Liver (tissue), 9 donors: ENCODE results near the gene GRID1. TPM values are rescaled to one million over a fixed set of nuclear protein-coding genes. Genes with fewer than 3 reads are reported as not detected.

Source experiments
- DNase-seq: peaks from one replicate; pipeline ENCODE4 v3.0.0-alpha.2; 2017; ENCODE audit warnings: low spot score
- H3K27ac ChIP-seq, 2 donors: one replicate each; pipeline ENCODE4 v1.7.0; 2013; ENCODE audit warnings: inconsistent platforms in 2 of 2, low read length in 2 of 2, control low read depth in 1 of 2, low read depth in 1 of 2, mild to moderate bottlenecking in 1 of 2
- H3K27me3 ChIP-seq, 4 donors: one replicate each; pipeline versions ENCODE4 v1.6.1 to v1.7.0; 2013; ENCODE audit warnings: low read length in 3 of 4, inconsistent platforms in 1 of 4, mild to moderate bottlenecking in 1 of 4, moderate library complexity in 1 of 4; ENCODE audit not compliant: control insufficient read depth in 4 of 4, insufficient read depth in 4 of 4
- H3K36me3 ChIP-seq, 4 donors: one replicate each; pipeline versions ENCODE4 v1.6.1 to v1.7.0; 2013; ENCODE audit warnings: low read length in 3 of 4, mild to moderate bottlenecking in 3 of 4, low read depth in 1 of 4, moderate library complexity in 1 of 4; ENCODE audit not compliant: control insufficient read depth in 4 of 4, insufficient read depth in 3 of 4
- H3K4me1 ChIP-seq, 4 donors: one replicate each; pipeline versions ENCODE4 v1.6.1 to v1.7.0; 2013; ENCODE audit warnings: low read length in 3 of 4, mild to moderate bottlenecking in 3 of 4, moderate library complexity in 1 of 4; ENCODE audit not compliant: control insufficient read depth in 4 of 4, insufficient read depth in 4 of 4
- H3K4me3 ChIP-seq, 3 donors: one replicate each; pipeline versions ENCODE4 v1.6.1 to v1.7.0; 2013; ENCODE audit warnings: low read length in 3 of 3, control low read depth in 1 of 3, low read depth in 1 of 3, mild to moderate bottlenecking in 1 of 3
- H3K9ac ChIP-seq, 2 donors: one replicate each; pipeline ENCODE4 v1.7.0; 2013; ENCODE audit warnings: low read length in 2 of 2, mild to moderate bottlenecking in 2 of 2, moderate library complexity in 2 of 2, control low read depth in 1 of 2, low read depth in 1 of 2
- H3K9me3 ChIP-seq, 4 donors: one replicate each; pipeline versions ENCODE4 v1.6.1 to v1.7.0; 2013; ENCODE audit warnings: low read length in 3 of 4; ENCODE audit not compliant: control insufficient read depth in 4 of 4
- CTCF ChIP-seq: fragments of 150-350 bp; IDR thresholded peaks from 2 replicates; pipeline ENCODE4 v1.5.1; 2017; ENCODE audit warnings: improper control_type of control experiment, low read depth, low read length; ENCODE audit not compliant: missing input control
- FOXA1 ChIP-seq: IDR thresholded peaks from 2 replicates; pipeline ENCODE4 v1.6.1; 2016; ENCODE audit warnings: antibody characterized with exemption
- FOXA2 ChIP-seq: IDR thresholded peaks from 2 replicates; pipeline ENCODE4 v1.6.1; 2016; ENCODE audit warnings: antibody characterized with exemption
- GABPA ChIP-seq, 2 donors: IDR thresholded peaks in 1 of 2; conservative IDR thresholded peaks in 1 of 2; 2 replicates each; pipeline ENCODE4 v1.6.1; 2016; ENCODE audit warnings: antibody characterized with exemption in 2 of 2, mild to moderate bottlenecking in 1 of 2, moderate library complexity in 1 of 2
- HNF4A ChIP-seq, 2 donors: conservative IDR thresholded peaks; 2 replicates each; pipeline ENCODE4 v1.6.1; 2016; ENCODE audit warnings: antibody characterized with exemption in 2 of 2, mild to moderate bottlenecking in 2 of 2
- HNF4G ChIP-seq: IDR thresholded peaks from 2 replicates; pipeline ENCODE4 v1.6.1; 2016; ENCODE audit warnings: antibody characterized with exemption
- JUND ChIP-seq, 2 donors: IDR thresholded peaks; 2 replicates each; pipeline ENCODE4 v1.6.1; 2016; ENCODE audit warnings: antibody characterized with exemption in 2 of 2
- NR2F2 ChIP-seq: IDR thresholded peaks from 2 replicates; pipeline ENCODE4 v1.6.1; 2016; ENCODE audit warnings: antibody characterized with exemption
- RAD21 ChIP-seq, 2 donors: IDR thresholded peaks; 2 replicates each; pipeline ENCODE4 v1.6.1; 2016; ENCODE audit warnings: antibody characterized with exemption in 2 of 2, mild to moderate bottlenecking in 2 of 2
- REST ChIP-seq: IDR thresholded peaks from 2 replicates; pipeline ENCODE4 v1.6.1; 2016; ENCODE audit warnings: antibody characterized with exemption, mild to moderate bottlenecking
- RXRA ChIP-seq, 2 donors: IDR thresholded peaks; 2 replicates each; pipeline ENCODE4 v1.6.1; 2017 to 2018; ENCODE audit warnings: antibody characterized with exemption in 2 of 2, mild to moderate bottlenecking in 1 of 2
- SP1 ChIP-seq: IDR thresholded peaks from 2 replicates; pipeline ENCODE4 v1.6.1; 2018; ENCODE audit warnings: antibody characterized with exemption, mild to moderate bottlenecking
- TAF1 ChIP-seq: conservative IDR thresholded peaks from 2 replicates; pipeline ENCODE4 v1.6.1; 2016; ENCODE audit warnings: antibody characterized with exemption, mild to moderate bottlenecking
- YY1 ChIP-seq: IDR thresholded peaks from 2 replicates; pipeline ENCODE4 v1.6.1; 2016; ENCODE audit warnings: antibody characterized with exemption, mild to moderate bottlenecking
- ZBTB33 ChIP-seq: IDR thresholded peaks from 2 replicates; pipeline ENCODE4 v1.6.1; 2016; ENCODE audit warnings: antibody characterized with exemption
- WGBS: extraction: QIAGEN DNeasy Blood & Tissue Kit; methylation state at CpG from one replicate; pipeline ENCODE4 v1.1.7; 2013; 5-methylcytosine and 5-hydroxymethylcytosine counted together
- polyA plus RNA-seq, 2 donors: library from polyadenylated mRNA; stranded (reverse) in 1 of 2; unstranded in 1 of 2; fragments of 200-250 nt in 1 of 2; fragments of >200 nt in 1 of 2; fragmentation: Nextera tagmentation in 1 of 2; extraction: Ambion mirVana in 1 of 2; gene quantifications; one replicate each; pipeline versions ENCODE4 v1.2.1 to v1.2.3, GENCODE V29; 2013 to 2015
- total RNA-seq, 2 donors: library from RNA; depleted of rRNA; stranded (reverse); fragments of >200 nt; gene quantifications; one replicate each; pipeline ENCODE4 v1.2.3, GENCODE V29; 2014
- TF ChIP-seq, protein P1 (sequence below): IDR thresholded peaks from 2 replicates; pipeline ENCODE4 v1.6.1; 2016; ENCODE audit warnings: antibody characterized with exemption
- TF ChIP-seq, protein P2 (sequence below): IDR thresholded peaks from 2 replicates; pipeline ENCODE4 v1.6.1; 2016; ENCODE audit warnings: antibody characterized with exemption
- donor health status: healthy.
- donor health status: healthy.
- donor health status: healthy.
- donor health status: healthy.
- donor health status: healthy.

GRID1 gene
- total and polyA plus RNA-seq, 4 donors = 0.09 to 0.17 (median 0.14) TPM; not detected in 1

GRCh38 chr10:85720931-85721590, 645.5 kb downstream of the GRID1 start:
- DNase-seq = no peak
- H3K36me3 ChIP-seq = no peaks in the 10 kb centered on the region
- no peaks in the 10 kb centered on the region for H3K27me3 ChIP-seq
- H3K27ac ChIP-seq = no peak overlapping the region
- TF ChIP-seq, protein P1, sequence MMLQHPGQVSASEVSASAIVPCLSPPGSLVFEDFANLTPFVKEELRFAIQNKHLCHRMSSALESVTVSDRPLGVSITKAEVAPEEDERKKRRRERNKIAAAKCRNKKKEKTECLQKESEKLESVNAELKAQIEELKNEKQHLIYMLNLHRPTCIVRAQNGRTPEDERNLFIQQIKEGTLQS = no peak
- TF ChIP-seq ZBTB33 (no peak), JUND (IDR thresholded peaks at IDR 0.05) (no peak), TAF1 (no peak), NR2F2 (no peak), FOXA1 (no peak), CTCF (no peak), GABPA (IDR thresholded peaks at IDR 0.05 in 1 of 2, conservative IDR thresholded peaks at IDR 0.05 in 1 of 2) (no peak), REST (no peak), RAD21 (IDR thresholded peaks at IDR 0.05) (no peak), HNF4A (conservative IDR thresholded peaks at IDR 0.05) (no peak), SP1 (no peak), RXRA (IDR thresholded peaks at IDR 0.05) (no peak), YY1 (no peak), FOXA2 (no peak), HNF4G (no peak)
- TF ChIP-seq, protein P2, sequence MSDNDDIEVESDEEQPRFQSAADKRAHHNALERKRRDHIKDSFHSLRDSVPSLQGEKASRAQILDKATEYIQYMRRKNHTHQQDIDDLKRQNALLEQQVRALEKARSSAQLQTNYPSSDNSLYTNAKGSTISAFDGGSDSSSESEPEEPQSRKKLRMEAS = no peak
- whole genome bisulfite sequencing = 70% methylated on average over 5 of the region's 5 CpGs
- H3K9me3 ChIP-seq = no peaks in the 10 kb centered on the region
- H3K4me1 ChIP-seq = no peaks in the 10 kb centered on the region
- no peak overlapping the region for H3K4me3 ChIP-seq
- no peak overlapping the region for H3K9ac ChIP-seq
